Keratinocyte (primary cell): ENCODE measurements around the gene POMT2. TPM values are rescaled to one million over a fixed set of nuclear protein-coding genes. Genes with fewer than 3 reads are reported as not detected.
A peak's percentile ranks its signal among the peaks of the same experiment; 100 is the strongest.

ENCODE experiments used
- DNase-seq: peaks from one replicate; pipeline ENCODE4 v3.0.0-alpha.2; 2011; ENCODE audit warnings: low read depth, missing footprints, low spot score
- FAIRE-seq: peaks from 2 replicates; lab custom pipeline; 2011; peaks lifted over from hg19 to GRCh38; lab: Jason Lieb, UNC
- H2AFZ ChIP-seq: 2 replicates; pipeline ENCODE4 v1.6.0; 2012; ENCODE audit warnings: low read length, control low read depth, inconsistent platforms; ENCODE audit not compliant: control insufficient read depth
- H3K27ac ChIP-seq: 2 replicates; pipeline ENCODE4 v1.5.1; 2011; ENCODE audit warnings: low read length; ENCODE audit not compliant: control insufficient read depth, insufficient read depth
- H3K27me3 ChIP-seq: 3 replicates; pipeline ENCODE4 v1.6.0; 2011; ENCODE audit warnings: low read length; ENCODE audit not compliant: control insufficient read depth, insufficient read depth; ENCODE audit errors: extremely low read depth
- H3K36me3 ChIP-seq, 2 experiments: 2 replicates in 1 of 2; 3 replicates in 1 of 2; pipeline ENCODE4 v1.5.1; 2011; ENCODE audit warnings: low read length in 2 of 2, mild to moderate bottlenecking in 1 of 2; ENCODE audit not compliant: control insufficient read depth in 2 of 2, insufficient read depth in 2 of 2; ENCODE audit errors: extremely low read depth in 1 of 2
- H3K4me1 ChIP-seq: 3 replicates; pipeline ENCODE4 v1.5.1; 2011; ENCODE audit warnings: low read length; ENCODE audit not compliant: control insufficient read depth, insufficient read depth; ENCODE audit errors: extremely low read depth
- H3K4me2 ChIP-seq: 3 replicates; pipeline ENCODE4 v1.6.0; 2011; ENCODE audit warnings: low read depth, low read length; ENCODE audit not compliant: control insufficient read depth, insufficient read depth; ENCODE audit errors: extremely low read depth
- H3K4me3 ChIP-seq, 3 experiments: fragments of 200-600 bp in 1 of 3; sonication (generic) in 1 of 3; 2 replicates in 2 of 3; 3 replicates in 1 of 3; pipeline ENCODE4 v1.5.1; 2011 to 2016; ENCODE audit warnings: low read length in 3 of 3, mild to moderate bottlenecking in 3 of 3, control low read depth in 2 of 3, inconsistent platforms in 1 of 3, low read depth in 1 of 3, mixed read lengths in 1 of 3, mixed run types in 1 of 3, moderate library complexity in 1 of 3; ENCODE audit not compliant: control insufficient read depth in 2 of 3, insufficient read depth in 2 of 3; ENCODE audit errors: extremely low read depth in 1 of 3
- H3K79me2 ChIP-seq: 2 replicates; pipeline ENCODE4 v1.6.0; 2012; ENCODE audit warnings: low read length; ENCODE audit not compliant: control insufficient read depth, insufficient read depth
- H3K9ac ChIP-seq: 3 replicates; pipeline ENCODE4 v1.6.0; 2011; ENCODE audit warnings: low read length; ENCODE audit not compliant: control insufficient read depth, insufficient read depth; ENCODE audit errors: extremely low read depth
- H3K9me1 ChIP-seq: 3 replicates; pipeline ENCODE4 v1.6.0; 2011; ENCODE audit warnings: low read length; ENCODE audit not compliant: control insufficient read depth, insufficient read depth; ENCODE audit errors: extremely low read depth
- H3K9me3 ChIP-seq: 2 replicates; pipeline ENCODE4 v1.5.1; 2012; ENCODE audit warnings: low read depth, low read length; ENCODE audit not compliant: control insufficient read depth
- H4K20me1 ChIP-seq: 3 replicates; pipeline ENCODE4 v1.6.0; 2011; ENCODE audit warnings: low read length; ENCODE audit not compliant: control insufficient read depth, insufficient read depth; ENCODE audit errors: extremely low read depth
- EZH2 ChIP-seq: IDR thresholded peaks from one replicate; pipeline ENCODE4 v1.6.1; 2012; ENCODE audit warnings: inconsistent platforms, mild to moderate bottlenecking, low read length, moderate library complexity
- dilution Hi-C: fragments of 300-500 bp; cut with MboI; formaldehyde crosslinking; loops from one replicate; pipeline ENCODE4 v1.7.0; 2020; ENCODE audit warnings: low sequenced_read_pairs; ENCODE audit not compliant: extremely low pct_ligation_motif_present
- polyA plus RNA-seq, 5 experiments: library from polyadenylated mRNA; depleted of rRNA in 3 of 5; stranded (reverse) in 3 of 5; stranded (forward) in 1 of 5; unstranded in 1 of 5; fragments of >200 nt; gene quantifications; 1 replicate in 1 of 5; 2 replicates in 3 of 5; 3 replicates in 1 of 5; pipeline versions ENCODE4 v1.2.1 to v1.2.3, GENCODE V29; 2011 to 2012; ENCODE audit warnings: missing spikeins in 2 of 5, low read depth in 1 of 5, low replicate concordance in 1 of 5
- TF ChIP-seq, protein P1 (sequence below), 3 experiments: IDR thresholded peaks in 1 of 3; conservative IDR thresholded peaks in 1 of 3; optimal IDR thresholded peaks in 1 of 3; 2 replicates in 2 of 3; 3 replicates in 1 of 3; pipeline versions ENCODE3 to v1.5.1; 2011; ENCODE audit warnings: low read length in 3 of 3, mild to moderate bottlenecking in 3 of 3, moderate library complexity in 2 of 3, control low read depth in 1 of 3, inconsistent platforms in 1 of 3; ENCODE audit not compliant: insufficient read depth in 2 of 3; ENCODE audit errors: extremely low read depth in 1 of 3

Gene POMT2
- polyA plus RNA-seq, 1 donor (not counting 4 experiments of a cell fraction or from before 2014, with no cell fraction given) = 21.1 TPM

DNA sequence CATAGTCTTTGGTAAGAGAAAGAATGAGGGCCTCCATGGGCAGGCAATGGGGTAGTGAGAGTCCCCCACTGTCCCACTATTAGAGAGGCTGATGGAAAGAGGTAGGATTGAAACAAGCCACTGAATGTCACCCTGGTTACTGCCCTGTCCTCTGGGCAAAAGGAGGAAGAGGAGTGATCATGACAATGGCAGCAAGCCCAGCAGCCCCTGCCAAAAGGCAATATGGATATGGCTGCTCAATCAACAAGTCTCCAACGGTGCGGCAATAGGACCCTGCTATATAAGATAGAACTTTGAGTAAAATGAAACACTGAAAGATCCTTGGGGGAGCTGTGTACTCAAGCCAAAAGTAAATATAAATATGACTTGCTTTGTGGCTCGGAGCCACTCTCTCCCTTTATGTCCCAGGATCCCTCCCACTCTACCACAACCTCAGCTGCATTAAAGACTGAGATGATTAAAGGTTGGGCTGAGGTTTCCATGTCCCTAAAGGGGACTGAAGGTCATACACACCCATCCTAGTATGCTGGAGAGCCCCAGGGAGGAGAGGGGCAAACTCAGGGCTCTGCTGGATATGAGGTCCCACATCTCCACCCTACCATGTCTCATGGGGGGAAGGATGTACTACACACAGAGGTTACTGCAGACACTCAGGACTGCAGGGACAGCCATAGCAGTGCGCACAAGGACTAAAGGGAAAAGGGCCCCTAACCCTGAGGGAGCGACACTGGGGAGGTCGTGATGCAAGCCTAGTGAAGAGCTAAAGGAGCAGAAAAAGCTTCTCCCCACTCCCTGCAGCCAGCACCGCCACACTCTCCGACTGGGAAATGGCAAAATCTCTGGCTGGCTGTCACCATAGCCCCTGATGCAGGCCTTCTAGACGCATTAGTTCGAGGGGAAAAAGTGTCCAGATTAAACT, 5.9 kb downstream of the POMT2 start:
- dilution Hi-C loops = no loop called here
- H3K4me1 ChIP-seq = peaks cover 32% of the 10 kb centered on the region
- no peaks in the 10 kb centered on the region for H3K27me3 ChIP-seq
- no peaks in the 10 kb centered on the region for H4K20me1 ChIP-seq
- no peak for DNase-seq
- H3K4me3 ChIP-seq = no peak overlapping the region
- no peak for FAIRE-seq
- peaks cover 2% of the 10 kb centered on the region for H3K9me1 ChIP-seq
- peaks cover 0 to 4% of the 10 kb centered on the region in 2 experiments for H3K36me3 ChIP-seq
- peak overlapping the region; percentile 39 for H3K9ac ChIP-seq
- no peak for TF ChIP-seq EZH2
- TF ChIP-seq, protein P1, sequence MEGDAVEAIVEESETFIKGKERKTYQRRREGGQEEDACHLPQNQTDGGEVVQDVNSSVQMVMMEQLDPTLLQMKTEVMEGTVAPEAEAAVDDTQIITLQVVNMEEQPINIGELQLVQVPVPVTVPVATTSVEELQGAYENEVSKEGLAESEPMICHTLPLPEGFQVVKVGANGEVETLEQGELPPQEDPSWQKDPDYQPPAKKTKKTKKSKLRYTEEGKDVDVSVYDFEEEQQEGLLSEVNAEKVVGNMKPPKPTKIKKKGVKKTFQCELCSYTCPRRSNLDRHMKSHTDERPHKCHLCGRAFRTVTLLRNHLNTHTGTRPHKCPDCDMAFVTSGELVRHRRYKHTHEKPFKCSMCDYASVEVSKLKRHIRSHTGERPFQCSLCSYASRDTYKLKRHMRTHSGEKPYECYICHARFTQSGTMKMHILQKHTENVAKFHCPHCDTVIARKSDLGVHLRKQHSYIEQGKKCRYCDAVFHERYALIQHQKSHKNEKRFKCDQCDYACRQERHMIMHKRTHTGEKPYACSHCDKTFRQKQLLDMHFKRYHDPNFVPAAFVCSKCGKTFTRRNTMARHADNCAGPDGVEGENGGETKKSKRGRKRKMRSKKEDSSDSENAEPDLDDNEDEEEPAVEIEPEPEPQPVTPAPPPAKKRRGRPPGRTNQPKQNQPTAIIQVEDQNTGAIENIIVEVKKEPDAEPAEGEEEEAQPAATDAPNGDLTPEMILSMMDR (optimal IDR thresholded peaks at IDR 0.05 in 1 of 3, IDR thresholded peaks at IDR 0.05 in 1 of 3, conservative IDR thresholded peaks at IDR 0.05 in 1 of 3; ENCODE audit: extremely low read depth in 1 of 3, insufficient read depth in 2 of 3, low read length in 3 of 3) = no peak
- peaks cover 44% of the 10 kb centered on the region for H3K79me2 ChIP-seq
- no peaks in the 10 kb centered on the region for H3K9me3 ChIP-seq
- peak overlapping the region; percentile 65 for H3K27ac ChIP-seq
- peak overlapping the region; percentile 65 for H3K4me2 ChIP-seq
- H2AFZ ChIP-seq = no peak overlapping the region

DNA sequence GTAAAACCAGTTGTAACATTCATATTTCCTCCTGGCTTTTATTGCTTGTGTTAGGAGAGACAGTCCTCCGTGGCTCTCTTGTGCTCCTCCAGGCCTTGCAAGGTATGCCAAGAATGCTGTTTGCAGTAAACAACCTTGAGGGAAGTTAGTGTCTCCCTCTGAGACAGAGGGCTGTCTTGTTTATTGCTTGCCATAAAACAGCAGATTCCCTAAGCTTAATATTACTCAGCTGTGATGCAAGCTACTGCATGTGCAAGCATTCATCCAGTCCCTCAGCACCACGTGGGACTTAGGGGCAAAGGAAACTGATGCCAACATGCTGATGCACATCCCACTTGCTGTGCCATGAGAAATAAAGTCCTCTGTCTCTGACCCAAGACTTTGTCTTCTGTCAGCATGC, 6.6 kb downstream of the POMT2 start:
- Histone ChIP-seq H2AFZ (no peak overlapping the region), H3K4me1 (peaks cover 25% of the 10 kb centered on the region), H3K4me2 (peak overlapping the region; percentile 65), H3K27me3 (no peaks in the 10 kb centered on the region), H3K79me2 (peaks cover 36% of the 10 kb centered on the region), H3K9ac (peak overlapping the region; percentile 39), H3K9me3 (no peaks in the 10 kb centered on the region), H4K20me1 (no peaks in the 10 kb centered on the region), H3K27ac (peak overlapping the region; percentile 65), H3K36me3 (peaks cover 0 to 4% of the 10 kb centered on the region in 2 experiments), H3K9me1 (peaks cover 2% of the 10 kb centered on the region), H3K4me3 (no peak overlapping the region)
- DNase-seq (peak; percentile 98), FAIRE-seq (peak; percentile 97)
- TF ChIP-seq EZH2 = no peak
- TF ChIP-seq, protein P1 (optimal IDR thresholded peaks at IDR 0.05 in 1 of 3, IDR thresholded peaks at IDR 0.05 in 1 of 3, conservative IDR thresholded peaks at IDR 0.05 in 1 of 3; ENCODE audit: extremely low read depth in 1 of 3, insufficient read depth in 2 of 3, low read length in 3 of 3) = no peak
- dilution Hi-C loops = no loop called here
